Pancreas (tissue), 10 donors: Measurements from ENCODE around the gene FRRS1L. TPM values are rescaled to one million over a fixed set of nuclear protein-coding genes. Genes with fewer than 3 reads are reported as not detected.

Source experiments
- ATAC-seq, 4 donors: fragments of 200-7000 bp; cut with Tn5 transposase; one replicate each; pipeline versions ENCODE4 v1.8.0 to v1.9.1; 2020; ENCODE audit warnings: mild to moderate bottlenecking in 4 of 4, moderate library complexity in 4 of 4
- DNase-seq, 6 donors: peaks; one replicate each; pipeline ENCODE4 v3.0.0-alpha.2; 2020
- FAIRE-seq: peaks from 2 replicates; lab custom pipeline; 2012; peaks lifted over from hg19 to GRCh38; lab: Jason Lieb, UNC
- H3K27ac ChIP-seq, 4 donors: fragments of 200-600 bp; sonication (generic); 1 replicate in 3 of 4; 2 replicates in 1 of 4; pipeline versions ENCODE4 v1.5.0 to v1.8.0; 2020
- H3K27me3 ChIP-seq, 4 donors: fragments of 200-600 bp; one replicate each; pipeline ENCODE4 v1.8.0; 2021
- H3K36me3 ChIP-seq, 3 donors: fragments of 200-600 bp; sonication (generic) in 1 of 3; one replicate each; pipeline versions ENCODE4 v1.5.0 to v1.8.0; 2020 to 2021
- H3K4me1 ChIP-seq, 3 donors: fragments of 200-600 bp; one replicate each; pipeline ENCODE4 v1.8.0; 2021
- H3K4me3 ChIP-seq, 4 donors: fragments of 200-600 bp; sonication (generic) in 2 of 4; one replicate each; pipeline versions ENCODE4 v1.5.0 to v1.8.0; 2020 to 2021
- H3K9me3 ChIP-seq, 4 donors: fragments of 200-600 bp; one replicate each; pipeline ENCODE4 v1.8.0; 2021
- WGBS, 2 donors: extraction: QIAGEN DNeasy Blood & Tissue Kit; methylation state at CpG; one replicate each; pipeline ENCODE4 v1.1.7; 2013; 5-methylcytosine and 5-hydroxymethylcytosine counted together
- intact Hi-C, 3 donors: fragments of 100-400 bp; cut with DNase I; formaldehyde crosslinking; loops; one replicate each; pipeline versions ENCODE4 v1.11.1 to v1.14.2; 2022
- polyA plus RNA-seq, 2 donors: library from polyadenylated mRNA; stranded (reverse); fragments of 200-250 nt; gene quantifications; one replicate each; pipeline ENCODE4 v1.2.3, GENCODE V29; 2013
- total RNA-seq, 6 donors: library from RNA; stranded (reverse); fragmentation: NEBNext Ultra II Directional in 4 of 6; extraction: Animal tissue kit (Norgen Biotek cat#: 25700) in 4 of 6; gene quantifications; one replicate each; pipeline versions ENCODE4 v1.2.1 to v1.2.4, GENCODE V29; 2021 to 2023
- TF ChIP-seq, protein P1 (sequence below), 4 donors: fragments of 200-600 bp; sonication (generic) in 3 of 4; IDR thresholded peaks; one replicate each; pipeline versions ENCODE4 v1.5.0 to v1.8.0; 2021; ENCODE audit warnings: antibody characterized with exemption in 4 of 4
- donor health status: healthy with polysubstance abuse.
- donor health status: DM: no; HTN: no; CAD: no; lungs with moderate emphysema.
- donor health status: DM: no; HTN: no; CAD: no.
- donor health status: control.
- donor health status: control.
- donor health status: Bipolar disorder and iron deficiency.
- donor health status: DM: yes; HTN: yes; CAD: no.
- donor health status: DM: no; HTN: no; CAD: no.
- donor health status: DM: no; HTN: no; CAD: no.
- donor health status: DM: yes; HTN: yes; CAD: no.

FRRS1L gene
- total and polyA plus RNA-seq, 8 donors = 0.19 to 3.0 (median 0.80) TPM

DNA sequence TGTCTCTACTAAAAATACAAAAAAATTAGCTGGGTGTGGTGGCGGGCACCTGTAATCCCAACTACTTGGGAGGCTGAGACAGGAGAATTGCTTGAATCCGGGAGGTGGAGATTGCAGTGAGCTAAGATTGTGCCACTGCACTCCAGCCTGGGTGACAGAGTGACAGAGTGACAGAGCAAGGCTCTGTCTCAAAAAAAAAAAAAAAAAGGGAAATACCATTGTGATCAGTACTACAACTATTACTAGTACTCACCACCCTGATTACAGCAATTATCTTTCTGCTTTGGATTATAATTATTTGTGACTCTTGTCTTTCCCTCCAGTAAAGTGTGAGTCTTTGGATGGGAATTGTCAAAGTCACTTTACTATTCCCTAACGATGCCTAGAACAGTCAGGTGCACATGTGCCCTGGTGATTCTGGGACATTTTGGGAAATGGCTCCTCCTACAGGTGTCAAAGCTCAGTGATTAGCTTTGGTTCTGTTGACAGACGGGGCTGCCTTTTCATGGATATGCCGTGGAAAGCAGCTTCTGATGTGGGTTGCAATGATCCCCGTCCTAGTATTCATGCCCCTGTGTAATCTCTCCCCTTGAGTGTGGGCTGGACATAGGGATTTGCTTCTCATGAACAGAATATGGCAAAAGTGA, 31.8 kb upstream of the FRRS1L start:
- FAIRE-seq = no peak
- intact Hi-C loops = loop anchor here in 1 of 3 donors (10.0 kb wide), 1 partner anchor 126 kb away; the partner anchor contains the start of gene EPB41L4B

DNA sequence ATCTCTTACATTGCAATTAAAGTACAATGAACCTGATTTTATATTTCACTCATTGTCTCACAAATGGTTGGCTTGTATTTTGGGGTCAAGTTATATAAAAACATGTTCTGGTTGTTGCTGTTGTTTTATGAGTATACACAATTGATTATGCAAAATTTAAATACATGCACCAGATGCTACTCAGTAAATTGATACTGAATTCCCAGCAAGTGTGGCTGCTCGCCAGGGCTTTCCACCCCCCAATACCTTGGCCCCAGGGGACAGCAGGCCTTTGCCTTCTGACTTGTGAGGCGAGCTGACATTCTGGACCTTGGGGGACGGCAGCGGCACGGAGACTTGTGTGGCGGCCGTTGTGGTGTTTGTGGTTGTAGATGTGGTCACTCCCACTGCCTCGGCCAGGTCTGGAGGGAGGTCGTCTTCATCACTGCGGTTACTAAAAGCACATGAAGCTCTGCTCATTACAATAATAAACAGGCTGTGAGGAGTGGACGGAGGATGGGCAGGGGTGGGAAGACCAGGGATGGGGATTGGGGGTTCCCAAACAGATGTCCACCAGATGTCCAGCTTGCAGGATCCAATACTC, 27.0 kb upstream of the FRRS1L start:
- WGBS, 2 donors = 75 to 81% methylated on average over 11 of the region's 11 CpGs
- FAIRE-seq (no peak), DNase-seq (no peak), ATAC-seq (no peak)
- intact Hi-C loops = loop anchor here in 2 of 3 donors (5.0 to 10.0 kb wide), 2 partner anchors 131 to 208 kb away; partner anchors contain the start of gene EPB41L4B (in 1 of the 2)
- Histone ChIP-seq H3K27ac (no peak overlapping the region), H3K9me3 (no peaks in the 10 kb centered on the region), H3K4me3 (no peak overlapping the region), H3K36me3 (no peaks in the 10 kb centered on the region), H3K4me1 (no peaks in the 10 kb centered on the region), H3K27me3 (no peaks in the 10 kb centered on the region)
- TF ChIP-seq, protein P1, sequence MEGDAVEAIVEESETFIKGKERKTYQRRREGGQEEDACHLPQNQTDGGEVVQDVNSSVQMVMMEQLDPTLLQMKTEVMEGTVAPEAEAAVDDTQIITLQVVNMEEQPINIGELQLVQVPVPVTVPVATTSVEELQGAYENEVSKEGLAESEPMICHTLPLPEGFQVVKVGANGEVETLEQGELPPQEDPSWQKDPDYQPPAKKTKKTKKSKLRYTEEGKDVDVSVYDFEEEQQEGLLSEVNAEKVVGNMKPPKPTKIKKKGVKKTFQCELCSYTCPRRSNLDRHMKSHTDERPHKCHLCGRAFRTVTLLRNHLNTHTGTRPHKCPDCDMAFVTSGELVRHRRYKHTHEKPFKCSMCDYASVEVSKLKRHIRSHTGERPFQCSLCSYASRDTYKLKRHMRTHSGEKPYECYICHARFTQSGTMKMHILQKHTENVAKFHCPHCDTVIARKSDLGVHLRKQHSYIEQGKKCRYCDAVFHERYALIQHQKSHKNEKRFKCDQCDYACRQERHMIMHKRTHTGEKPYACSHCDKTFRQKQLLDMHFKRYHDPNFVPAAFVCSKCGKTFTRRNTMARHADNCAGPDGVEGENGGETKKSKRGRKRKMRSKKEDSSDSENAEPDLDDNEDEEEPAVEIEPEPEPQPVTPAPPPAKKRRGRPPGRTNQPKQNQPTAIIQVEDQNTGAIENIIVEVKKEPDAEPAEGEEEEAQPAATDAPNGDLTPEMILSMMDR (IDR thresholded peaks at IDR 0.05) = no peak

More for the DNA sequence above, 31.8 kb upstream of the FRRS1L start:
- ATAC-seq (no peak), DNase-seq (no peak)
- no peaks in the 10 kb centered on the region for H3K27me3 ChIP-seq
- no peaks in the 10 kb centered on the region for H3K36me3 ChIP-seq
- no peak overlapping the region for H3K4me3 ChIP-seq
- H3K4me1 ChIP-seq = no peaks in the 10 kb centered on the region
- 57 to 61% methylated on average over 6 of the region's 6 CpGs for WGBS, 2 donors
- H3K9me3 ChIP-seq = no peaks in the 10 kb centered on the region
- TF ChIP-seq, protein P1 (IDR thresholded peaks at IDR 0.05) = no peak
- H3K27ac ChIP-seq = no peak overlapping the region

DNA sequence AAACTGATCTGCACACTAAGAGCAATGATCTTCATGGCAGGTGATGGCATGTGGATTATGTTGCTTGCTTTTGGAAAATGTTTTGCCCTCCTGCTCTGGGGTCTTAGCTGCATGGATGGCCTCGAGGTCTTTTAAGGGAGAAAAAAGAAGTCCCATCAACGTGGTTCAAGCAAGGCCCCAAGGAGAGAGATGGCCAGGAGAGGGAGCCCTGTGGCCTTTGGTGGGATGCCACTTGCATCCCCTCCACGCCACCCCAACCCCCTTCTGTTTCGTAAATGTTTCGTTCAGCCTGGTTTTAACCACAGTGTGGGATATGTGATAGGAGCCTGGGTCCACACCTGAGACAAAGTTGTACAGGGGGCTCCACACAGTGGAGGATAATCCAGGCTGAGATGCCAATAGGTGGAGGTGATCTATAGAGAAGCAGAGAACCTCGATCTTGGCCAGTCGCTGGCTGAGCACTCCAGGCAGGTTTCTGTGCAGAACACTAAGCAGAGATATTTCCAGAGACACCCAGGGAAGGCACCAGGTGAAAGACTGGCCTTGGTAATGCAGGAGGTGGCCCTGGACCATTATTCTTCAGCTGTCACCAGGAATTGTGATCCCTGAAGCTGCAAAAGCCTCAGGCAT, 25.8 kb upstream of the FRRS1L start:
- Histone ChIP-seq H3K36me3 (no peaks in the 10 kb centered on the region), H3K4me3 (no peak overlapping the region), H3K9me3 (no peaks in the 10 kb centered on the region), H3K4me1 (no peaks in the 10 kb centered on the region), H3K27me3 (no peaks in the 10 kb centered on the region), H3K27ac (no peak overlapping the region)
- no peak for FAIRE-seq
- TF ChIP-seq, protein P1 (IDR thresholded peaks at IDR 0.05) = peak in 3 of 4 donors; percentile 17 to 40 (median 31)
- intact Hi-C loops = loop anchor here in 2 of 3 donors (5.0 to 10.0 kb wide), 2 partner anchors 132 to 209 kb away; partner anchors contain the start of gene EPB41L4B (in 1 of the 2)
- DNase-seq = peak in 5 of 6 donors; percentile 47 to 70 (median 59)
- 18 to 22% methylated on average over 7 of the region's 7 CpGs for WGBS, 2 donors
- peak; percentile 88 to 99 (median 96) for ATAC-seq

DNA sequence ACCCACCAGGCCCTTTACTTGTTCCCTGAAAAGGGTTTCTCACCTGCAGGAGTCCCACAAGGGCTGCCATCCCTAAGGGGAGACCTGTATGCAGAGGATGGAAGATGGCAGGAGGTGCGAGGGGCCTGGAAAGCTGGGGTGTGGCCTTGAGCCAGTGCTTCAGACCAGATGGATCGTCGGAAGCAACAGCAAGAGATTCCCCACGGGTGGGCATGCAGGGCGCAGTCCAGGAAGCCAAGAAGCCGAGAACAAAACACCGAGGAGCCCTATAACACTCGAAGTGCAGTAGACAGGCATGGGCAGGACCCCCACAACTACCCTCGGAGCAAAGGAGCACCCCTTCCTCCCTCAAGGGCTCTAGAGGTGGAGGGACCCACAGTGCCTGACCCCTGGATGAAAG, 24.7 kb upstream of the FRRS1L start:
- DNase-seq = no peak
- no peak for ATAC-seq
- no peak for FAIRE-seq
- H3K4me3 ChIP-seq = no peak overlapping the region
- no peaks in the 10 kb centered on the region for H3K36me3 ChIP-seq
- 74 to 80% methylated on average over 9 of the region's 9 CpGs for WGBS, 2 donors
- no peak overlapping the region for H3K27ac ChIP-seq
- no peaks in the 10 kb centered on the region for H3K27me3 ChIP-seq
- H3K9me3 ChIP-seq = no peaks in the 10 kb centered on the region
- intact Hi-C loops = loop anchor here in 2 of 3 donors (5.0 to 10.0 kb wide), 2 partner anchors 133 to 211 kb away; partner anchors contain the start of gene EPB41L4B (in 1 of the 2)
- no peaks in the 10 kb centered on the region for H3K4me1 ChIP-seq
- TF ChIP-seq, protein P1 (IDR thresholded peaks at IDR 0.05) = no peak
